Subcutaneous adipose tissue (tissue), 4 donors: ENCODE measurements around the gene WNT9A. TPM values are rescaled to one million over a fixed set of nuclear protein-coding genes. Genes with fewer than 3 reads are reported as not detected.

Experiments used
- total RNA-seq, 4 donors: library from RNA; depleted of rRNA; stranded (reverse); fragments of >200 nt; gene quantifications; one replicate each; pipeline ENCODE4 v1.1.0, GENCODE V29; 2016
- TF ChIP-seq, protein P1 (sequence below): fragments of 450-650 bp; IDR thresholded peaks from one replicate; pipeline ENCODE4 v1.5.1; 2016; ENCODE audit warnings: low read depth, mild to moderate bottlenecking, control low read depth, antibody characterized with exemption, moderate library complexity

WNT9A gene
- total RNA-seq, 4 donors from 2014 or later = 0.17 to 0.88 (median 0.57) TPM; not detected in 1

DNA sequence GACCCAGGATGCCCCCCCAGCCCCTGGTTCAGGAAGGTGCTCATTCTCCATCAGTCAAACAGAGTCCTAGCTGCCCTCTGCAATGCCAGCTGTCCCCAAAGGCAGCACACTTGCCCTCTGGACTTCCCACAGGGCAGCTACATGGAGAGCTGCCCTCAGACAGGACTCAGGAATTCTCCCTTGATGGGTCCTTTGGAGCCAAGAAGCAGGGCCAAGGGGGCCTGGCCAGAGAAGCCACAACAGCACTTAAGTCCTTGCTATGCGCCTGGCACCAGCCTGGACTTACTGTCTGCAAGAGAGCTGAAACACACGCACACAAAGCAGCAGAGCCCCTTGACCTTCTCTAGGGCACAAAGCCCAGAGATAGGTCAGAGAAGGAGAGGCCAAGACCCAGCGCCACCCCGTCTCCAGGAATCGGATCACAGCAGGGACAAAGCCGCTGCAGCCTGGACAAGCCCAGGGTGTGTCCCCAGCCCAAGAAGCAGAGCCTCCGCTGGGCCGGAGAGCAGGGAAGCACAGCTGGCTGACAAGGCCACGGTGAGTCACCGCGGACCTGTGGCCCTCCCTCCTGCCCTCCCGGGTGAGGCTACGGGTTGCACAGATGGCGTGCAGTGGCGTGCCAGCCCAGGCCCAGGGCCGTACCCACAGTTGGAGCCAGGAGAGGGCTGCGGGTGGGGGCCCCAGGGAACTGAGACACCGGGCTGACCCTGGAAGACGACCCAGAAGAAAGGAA is 1.7 kb downstream of the WNT9A start:
- TF ChIP-seq, protein P1, sequence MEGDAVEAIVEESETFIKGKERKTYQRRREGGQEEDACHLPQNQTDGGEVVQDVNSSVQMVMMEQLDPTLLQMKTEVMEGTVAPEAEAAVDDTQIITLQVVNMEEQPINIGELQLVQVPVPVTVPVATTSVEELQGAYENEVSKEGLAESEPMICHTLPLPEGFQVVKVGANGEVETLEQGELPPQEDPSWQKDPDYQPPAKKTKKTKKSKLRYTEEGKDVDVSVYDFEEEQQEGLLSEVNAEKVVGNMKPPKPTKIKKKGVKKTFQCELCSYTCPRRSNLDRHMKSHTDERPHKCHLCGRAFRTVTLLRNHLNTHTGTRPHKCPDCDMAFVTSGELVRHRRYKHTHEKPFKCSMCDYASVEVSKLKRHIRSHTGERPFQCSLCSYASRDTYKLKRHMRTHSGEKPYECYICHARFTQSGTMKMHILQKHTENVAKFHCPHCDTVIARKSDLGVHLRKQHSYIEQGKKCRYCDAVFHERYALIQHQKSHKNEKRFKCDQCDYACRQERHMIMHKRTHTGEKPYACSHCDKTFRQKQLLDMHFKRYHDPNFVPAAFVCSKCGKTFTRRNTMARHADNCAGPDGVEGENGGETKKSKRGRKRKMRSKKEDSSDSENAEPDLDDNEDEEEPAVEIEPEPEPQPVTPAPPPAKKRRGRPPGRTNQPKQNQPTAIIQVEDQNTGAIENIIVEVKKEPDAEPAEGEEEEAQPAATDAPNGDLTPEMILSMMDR = no peak

DNA sequence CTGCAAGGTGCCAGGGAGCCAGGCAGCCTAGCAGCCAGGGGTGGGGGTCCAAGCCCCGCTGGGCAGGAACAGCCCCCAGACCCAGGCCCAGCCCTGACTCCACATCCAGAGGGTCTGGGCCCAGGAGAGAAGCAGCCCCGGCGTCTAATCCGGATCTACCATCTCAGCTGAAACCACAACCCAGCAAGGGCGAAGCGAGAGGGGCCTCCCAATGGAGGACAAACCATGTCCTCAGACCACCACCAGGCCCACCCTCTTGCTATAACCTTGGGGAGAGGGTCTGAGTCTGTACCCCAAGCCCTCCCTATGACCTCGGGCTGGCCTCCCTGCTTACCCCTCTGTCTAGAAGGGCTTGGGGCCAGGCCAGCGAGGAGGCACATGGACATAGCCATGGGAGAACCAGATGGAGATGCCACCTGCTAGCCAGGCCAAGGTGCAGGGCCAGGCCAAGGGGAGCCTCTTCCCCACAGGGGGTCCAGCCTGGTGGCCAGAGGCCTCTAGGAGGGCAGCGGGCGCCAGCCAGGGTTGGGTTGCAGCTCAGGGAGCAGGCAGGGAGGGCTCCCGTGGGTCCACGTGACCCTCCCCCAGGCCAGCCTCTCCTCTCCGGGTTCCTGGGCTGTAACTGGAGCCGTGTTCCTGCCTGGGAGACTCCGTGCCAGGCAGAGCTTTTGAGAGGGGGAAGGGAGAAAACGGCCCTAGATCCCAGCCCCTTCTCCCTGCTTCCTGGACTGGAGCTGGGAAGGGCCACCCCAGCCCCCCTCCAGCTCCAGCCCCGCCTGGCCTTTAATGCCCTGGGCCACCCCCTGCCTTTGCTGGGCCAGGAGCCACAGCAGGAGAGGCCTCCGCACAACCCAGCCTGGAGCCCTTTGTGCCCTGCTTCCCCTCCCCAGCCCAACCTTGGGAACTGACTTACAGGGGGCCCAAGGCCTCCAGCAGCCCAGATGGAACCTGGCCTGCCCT is 2.5 kb downstream of the WNT9A start:
- TF ChIP-seq, protein P1 = no peak

DNA sequence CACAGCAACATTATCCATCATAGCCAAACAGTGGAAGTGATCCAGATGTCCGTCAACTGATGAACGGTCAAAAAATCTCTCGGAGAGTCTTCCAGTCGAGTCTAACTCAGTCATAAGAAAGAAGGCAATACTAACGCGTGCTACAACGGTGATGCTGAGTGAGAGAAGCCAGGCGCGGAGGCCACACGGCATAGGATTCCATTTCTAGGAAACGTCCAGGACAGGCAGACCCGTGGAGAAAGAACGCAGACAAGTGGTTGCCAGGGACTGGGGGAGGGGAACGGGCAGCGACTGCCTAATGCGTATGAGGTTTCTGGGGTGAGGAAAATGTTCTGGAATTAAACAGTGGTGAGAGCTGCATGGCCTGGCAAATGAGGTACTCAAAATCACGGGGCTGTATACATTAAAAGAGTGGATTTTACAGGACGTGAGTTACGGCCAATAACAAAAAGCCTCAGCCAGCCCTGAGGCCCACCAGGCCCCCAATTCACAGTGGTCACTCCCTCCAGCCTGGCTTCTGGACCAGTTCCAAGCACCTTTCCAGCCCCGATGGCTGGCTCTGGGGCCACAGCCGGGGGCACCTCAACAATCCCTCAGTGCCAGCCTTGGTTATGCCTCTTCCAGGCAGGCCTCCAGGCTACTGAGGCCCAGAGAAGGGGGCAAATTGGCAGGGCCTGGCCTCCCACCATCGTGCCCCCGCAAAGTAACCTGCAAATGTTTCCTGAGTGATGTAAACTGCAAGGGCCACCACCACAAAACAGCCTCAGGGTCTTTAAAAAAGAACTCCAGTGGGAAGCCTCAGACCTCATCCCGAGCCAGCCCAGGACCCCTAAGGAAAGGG is 3.4 kb downstream of the WNT9A start:
- TF ChIP-seq, protein P1 = no peak

DNA sequence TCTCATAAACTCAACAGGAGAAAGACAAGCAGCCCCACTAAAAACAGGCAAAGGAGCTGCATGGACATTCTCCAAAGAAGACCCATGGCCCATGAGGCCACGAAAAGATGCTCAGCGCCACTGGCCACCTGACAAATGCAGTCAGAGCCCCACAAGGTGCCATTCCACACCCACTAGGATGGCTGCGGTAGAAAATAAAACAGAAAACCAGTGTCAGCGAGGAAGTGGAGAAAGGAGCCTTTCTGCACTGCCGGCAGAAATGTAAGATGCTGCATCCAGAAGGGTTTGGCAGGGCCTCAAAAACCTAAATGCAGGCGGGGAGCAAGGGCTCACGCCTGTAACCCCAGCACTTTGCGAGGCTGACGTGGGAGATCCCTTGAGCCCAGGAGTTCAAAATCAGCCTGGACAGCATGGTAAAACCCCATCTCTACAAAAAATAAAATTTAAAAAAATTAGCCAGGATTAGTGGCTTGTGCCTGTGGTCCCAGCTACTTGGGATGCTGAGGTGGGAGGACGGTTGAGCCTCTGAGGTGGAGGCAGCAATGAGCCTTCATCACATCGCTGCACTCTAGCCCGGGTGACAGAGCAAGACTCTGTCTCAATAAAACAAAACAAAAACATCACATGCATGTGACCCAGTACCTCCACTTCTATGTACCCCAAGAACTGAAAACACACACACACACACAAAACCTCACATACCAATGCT is 4.2 kb downstream of the WNT9A start:
- TF ChIP-seq, protein P1 = no peak

DNA sequence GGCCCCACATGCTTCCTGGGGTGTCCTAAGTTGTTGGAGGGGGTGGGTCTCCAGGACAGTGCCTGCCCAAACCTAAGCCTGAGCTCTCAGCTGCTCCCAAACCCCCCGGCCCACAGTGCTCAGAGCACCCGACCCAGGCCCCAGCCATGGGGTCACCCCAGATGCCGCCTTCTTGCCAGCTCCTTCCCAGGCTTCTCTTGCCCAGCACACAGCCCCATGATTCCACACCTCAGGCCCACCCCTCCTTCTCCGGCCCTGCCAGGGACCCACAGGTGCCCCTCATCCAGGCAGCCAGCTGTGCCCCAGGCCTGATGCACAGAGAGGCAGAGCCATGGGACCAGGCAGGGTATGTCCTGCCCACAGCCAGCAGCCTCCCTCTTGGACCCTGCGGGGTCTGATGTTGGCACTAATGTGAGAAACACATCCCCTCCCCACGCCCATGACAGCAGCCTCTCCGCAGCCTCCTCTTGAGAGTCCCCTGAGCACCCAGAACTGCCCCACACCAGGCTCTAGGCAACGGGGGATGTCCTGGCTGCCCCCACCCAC is 4.9 kb downstream of the WNT9A start:
- TF ChIP-seq, protein P1 = no peak

DNA sequence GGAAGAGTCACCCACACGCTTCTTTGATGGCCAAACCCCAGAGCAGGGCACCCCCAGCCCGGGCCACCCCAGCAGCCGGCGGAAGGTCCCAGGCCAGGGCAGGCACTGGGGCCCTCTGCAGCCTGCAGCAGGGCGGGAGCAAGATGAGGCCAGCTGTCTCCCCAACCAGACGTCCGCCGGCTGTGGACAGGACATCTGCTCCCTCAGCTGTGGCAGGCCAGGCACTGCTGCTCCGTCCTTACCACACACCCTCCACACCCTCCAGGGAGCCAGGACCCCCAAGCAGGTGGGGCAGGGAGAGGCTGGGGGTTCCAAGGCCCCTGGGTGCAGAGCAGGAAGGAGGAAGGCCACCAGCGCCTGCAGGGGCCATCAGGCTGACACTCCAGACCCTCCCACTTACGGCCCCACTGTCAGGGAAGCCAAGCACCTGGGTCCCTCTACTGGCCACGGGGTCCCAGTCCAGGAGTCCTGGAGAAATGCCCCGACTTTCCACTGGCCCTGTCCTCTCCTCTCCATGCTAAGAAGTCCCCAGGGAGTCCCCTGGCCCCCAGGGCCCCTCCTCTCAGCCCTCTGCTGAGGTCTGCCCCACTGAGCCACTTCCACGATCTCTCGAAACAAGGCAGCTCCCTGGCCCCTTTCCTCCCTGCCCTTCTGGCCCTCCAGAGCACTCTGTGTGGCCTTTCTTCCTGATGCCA is 5.6 kb downstream of the WNT9A start:
- TF ChIP-seq, protein P1 = no peak
